ENCODE data around the gene PRDM5.

Gene PRDM5

DNA sequence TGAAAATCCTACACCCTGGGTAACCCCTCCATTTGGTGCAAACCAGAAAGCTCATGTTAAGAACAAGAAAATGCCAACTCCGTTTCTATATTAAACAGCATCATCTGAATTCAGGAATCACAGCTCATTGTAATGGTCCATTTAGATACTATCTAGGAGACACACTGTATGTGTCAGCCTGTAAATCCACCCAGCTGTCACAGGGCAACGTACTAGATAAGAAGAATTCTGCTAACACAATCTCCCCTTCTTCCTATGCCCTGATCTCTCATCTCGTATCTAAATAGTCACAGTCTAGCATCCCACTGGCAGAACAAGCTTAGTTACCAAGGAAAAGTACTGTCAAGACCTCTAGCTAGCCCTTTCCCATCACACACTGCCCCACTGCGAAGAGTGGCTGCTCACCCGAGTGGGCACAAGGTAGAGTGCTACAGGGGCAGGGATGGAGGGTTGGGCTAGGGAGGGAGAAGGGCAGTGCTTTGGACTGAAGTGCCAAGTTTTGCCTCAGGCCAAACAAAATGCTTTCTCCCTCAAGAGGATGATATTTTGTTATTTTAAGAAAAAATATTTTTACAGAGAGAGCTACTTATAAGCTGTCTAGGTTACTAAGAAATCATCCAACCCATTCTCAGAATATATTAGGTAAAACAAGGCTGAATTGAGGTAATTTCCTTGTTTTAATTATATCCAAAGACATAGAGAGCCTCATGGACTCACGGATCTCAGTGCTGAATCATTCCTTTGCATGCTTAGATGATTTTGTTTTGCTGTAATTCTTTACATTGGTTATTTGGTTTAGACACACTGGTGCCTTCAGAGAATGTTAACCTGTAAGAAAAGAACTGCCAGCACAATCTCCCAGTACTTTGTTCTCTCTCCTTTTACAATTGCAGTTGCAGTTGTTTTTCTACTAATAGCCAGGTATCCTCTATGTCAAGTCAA, 196.6 kb downstream of the PRDM5 start:
- TF ChIP-seq, protein P1, sequence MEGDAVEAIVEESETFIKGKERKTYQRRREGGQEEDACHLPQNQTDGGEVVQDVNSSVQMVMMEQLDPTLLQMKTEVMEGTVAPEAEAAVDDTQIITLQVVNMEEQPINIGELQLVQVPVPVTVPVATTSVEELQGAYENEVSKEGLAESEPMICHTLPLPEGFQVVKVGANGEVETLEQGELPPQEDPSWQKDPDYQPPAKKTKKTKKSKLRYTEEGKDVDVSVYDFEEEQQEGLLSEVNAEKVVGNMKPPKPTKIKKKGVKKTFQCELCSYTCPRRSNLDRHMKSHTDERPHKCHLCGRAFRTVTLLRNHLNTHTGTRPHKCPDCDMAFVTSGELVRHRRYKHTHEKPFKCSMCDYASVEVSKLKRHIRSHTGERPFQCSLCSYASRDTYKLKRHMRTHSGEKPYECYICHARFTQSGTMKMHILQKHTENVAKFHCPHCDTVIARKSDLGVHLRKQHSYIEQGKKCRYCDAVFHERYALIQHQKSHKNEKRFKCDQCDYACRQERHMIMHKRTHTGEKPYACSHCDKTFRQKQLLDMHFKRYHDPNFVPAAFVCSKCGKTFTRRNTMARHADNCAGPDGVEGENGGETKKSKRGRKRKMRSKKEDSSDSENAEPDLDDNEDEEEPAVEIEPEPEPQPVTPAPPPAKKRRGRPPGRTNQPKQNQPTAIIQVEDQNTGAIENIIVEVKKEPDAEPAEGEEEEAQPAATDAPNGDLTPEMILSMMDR (IDR thresholded peaks at IDR 0.05; ENCODE audit: low read depth, low read length, missing control alignments) = no peak
- in situ Hi-C loops (cut with HindIII; ENCODE audit: low sequenced_read_pairs) = no loop called here
- no peak for DNase-seq (ENCODE audit: low read depth)

DNA sequence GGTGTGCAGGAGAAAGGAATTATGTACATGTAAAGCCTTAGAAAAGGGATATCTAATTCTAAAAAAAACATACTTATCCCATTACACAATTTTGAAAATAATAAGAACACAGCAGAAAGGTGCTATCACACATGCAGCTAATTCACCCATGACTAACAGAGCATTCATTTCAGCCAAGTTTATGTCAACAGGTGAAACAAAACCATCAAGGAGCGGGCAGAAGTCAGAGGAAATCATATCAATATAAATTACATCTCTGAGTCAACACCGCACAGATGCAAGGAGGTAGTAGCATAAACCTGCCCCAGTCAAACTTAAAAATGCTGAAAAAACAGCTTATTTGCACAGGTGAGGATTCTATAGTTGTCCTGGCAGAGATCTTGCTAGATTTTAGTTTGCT, 197.9 kb downstream of the PRDM5 start:
- in situ Hi-C loops (cut with HindIII; ENCODE audit: low sequenced_read_pairs) = no loop called here
- no peak for DNase-seq (ENCODE audit: low read depth)
- H3K4me3 ChIP-seq (ENCODE audit: low read depth, low read length) = no peak overlapping the region
- TF ChIP-seq, protein P1 (IDR thresholded peaks at IDR 0.05; ENCODE audit: low read depth, low read length, missing control alignments) = no peak

More for the DNA sequence above, 196.6 kb downstream of the PRDM5 start:
- no peak overlapping the region for H3K4me3 ChIP-seq (ENCODE audit: low read depth, low read length)

DNA sequence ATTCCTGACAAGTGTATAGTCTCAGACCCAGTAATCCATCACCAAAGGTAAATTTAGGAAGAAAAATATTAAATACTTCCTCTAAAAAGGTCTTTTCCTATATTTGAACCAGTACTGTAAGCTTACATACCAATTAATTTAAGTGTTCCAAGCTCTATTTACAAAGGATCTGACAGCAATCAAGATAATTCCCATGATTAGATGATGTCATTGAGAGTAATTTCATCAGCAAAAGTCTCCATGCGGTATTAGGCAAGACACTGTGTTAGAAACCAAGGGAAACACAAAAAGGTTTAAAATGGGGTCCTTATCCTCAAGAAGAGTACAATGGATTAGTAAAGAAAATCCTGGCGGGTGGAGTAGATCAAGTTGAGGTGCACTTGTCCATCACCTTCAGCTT, 198.5 kb downstream of the PRDM5 start:
- TF ChIP-seq, protein P1 (IDR thresholded peaks at IDR 0.05; ENCODE audit: low read depth, low read length, missing control alignments) = no peak
- no peak overlapping the region for H3K4me3 ChIP-seq (ENCODE audit: low read depth, low read length)
- in situ Hi-C loops (cut with HindIII; ENCODE audit: low sequenced_read_pairs) = no loop called here
- no peak for DNase-seq (ENCODE audit: low read depth)

GRCh38 chr4:120723105-120723504, 199.4 kb downstream of the PRDM5 start:
- in situ Hi-C loops (cut with HindIII; ENCODE audit: low sequenced_read_pairs) = no loop called here
- no peak overlapping the region for H3K4me3 ChIP-seq (ENCODE audit: low read depth, low read length)
- TF ChIP-seq, protein P1 (IDR thresholded peaks at IDR 0.05; ENCODE audit: low read depth, low read length, missing control alignments) = no peak
- no peak for DNase-seq (ENCODE audit: low read depth)

DNA sequence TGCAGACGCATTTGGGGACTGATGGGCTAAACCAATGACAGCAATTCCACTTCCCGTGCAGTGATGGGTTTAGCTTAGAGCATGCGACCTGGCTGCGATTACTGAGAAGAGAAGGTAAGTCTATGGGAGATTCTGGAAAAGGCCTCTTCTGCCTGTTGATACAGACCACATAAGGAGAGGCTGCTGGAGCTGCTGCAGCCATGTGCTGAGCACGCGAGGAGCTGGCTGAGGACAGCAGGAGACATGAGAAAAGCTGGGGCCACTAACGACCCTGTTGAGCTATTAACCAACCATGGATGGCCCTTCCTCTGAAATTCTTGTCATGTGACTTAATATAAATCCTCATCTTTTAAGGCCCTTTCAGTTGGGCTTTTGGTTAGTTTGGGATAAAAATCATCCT, 199.9 kb downstream of the PRDM5 start:
- no peak overlapping the region for H3K4me3 ChIP-seq (ENCODE audit: low read depth, low read length)
- in situ Hi-C loops (cut with HindIII; ENCODE audit: low sequenced_read_pairs) = no loop called here
- TF ChIP-seq, protein P1 (IDR thresholded peaks at IDR 0.05; ENCODE audit: low read depth, low read length, missing control alignments) = no peak
- DNase-seq (ENCODE audit: low read depth) = no peak

- TF ChIP-seq, protein P1 (IDR thresholded peaks at IDR 0.05; ENCODE audit: low read depth, low read length, missing control alignments) = no peak
- no peak for DNase-seq (ENCODE audit: low read depth)
- H3K4me3 ChIP-seq (ENCODE audit: low read depth, low read length) = no peak overlapping the region
- in situ Hi-C loops (cut with HindIII; ENCODE audit: low sequenced_read_pairs) = no loop called here
Measured at GRCh38 chr4:120720354-120720934, 202.1 kb downstream of the PRDM5 start.

Data from astrocyte of the cerebellum (primary cell).